A549 (cell line): Measurements from ENCODE around the gene VPS51.

Source experiments
- BHLHE40 ChIP-seq: IDR thresholded peaks from 2 replicates; pipeline ENCODE4 v1.6.1; 2012; ENCODE audit warnings: low read depth, low read length, inconsistent platforms
- JUNB ChIP-seq: fragments of >200 bp; sonication (Bioruptor Twin); formaldehyde crosslinking; IDR thresholded peaks from 2 replicates; pipeline ENCODE4 v1.6.1; 2016
- MYC ChIP-seq: IDR thresholded peaks from 2 replicates; pipeline ENCODE4 v1.6.1; 2012; ENCODE audit warnings: mild to moderate bottlenecking, inconsistent platforms, low read length, improper control_type of control experiment, borderline replicate concordance
- PHF8 ChIP-seq: fragments of 200-600 bp; sonication (generic); IDR thresholded peaks from 2 replicates; pipeline ENCODE4 v1.6.1; 2016; ENCODE audit warnings: low read depth, mild to moderate bottlenecking, antibody characterized with exemption, moderate library complexity, borderline replicate concordance
- POLR2A ChIP-seq: IDR thresholded peaks from 2 replicates; pipeline ENCODE4 v1.6.1; 2012; ENCODE audit warnings: mild to moderate bottlenecking, low read length
- RFX5 ChIP-seq: fragments of 450-650 bp; IDR thresholded peaks from 2 replicates; pipeline ENCODE4 v1.7.1; 2014; ENCODE audit warnings: antibody characterized with exemption, mild to moderate bottlenecking, moderate library complexity
- SMC3 ChIP-seq: fragments of >200 bp; sonication (Bioruptor Twin); formaldehyde crosslinking; IDR thresholded peaks from 3 replicates; pipeline ENCODE4 v1.6.1; 2018; ENCODE audit warnings: inconsistent platforms
- TF ChIP-seq, protein P1 (sequence below): fragments of >200 bp; sonication (Bioruptor Twin); formaldehyde crosslinking; IDR thresholded peaks from 3 replicates; pipeline ENCODE4 v1.5.1; 2016

DNA sequence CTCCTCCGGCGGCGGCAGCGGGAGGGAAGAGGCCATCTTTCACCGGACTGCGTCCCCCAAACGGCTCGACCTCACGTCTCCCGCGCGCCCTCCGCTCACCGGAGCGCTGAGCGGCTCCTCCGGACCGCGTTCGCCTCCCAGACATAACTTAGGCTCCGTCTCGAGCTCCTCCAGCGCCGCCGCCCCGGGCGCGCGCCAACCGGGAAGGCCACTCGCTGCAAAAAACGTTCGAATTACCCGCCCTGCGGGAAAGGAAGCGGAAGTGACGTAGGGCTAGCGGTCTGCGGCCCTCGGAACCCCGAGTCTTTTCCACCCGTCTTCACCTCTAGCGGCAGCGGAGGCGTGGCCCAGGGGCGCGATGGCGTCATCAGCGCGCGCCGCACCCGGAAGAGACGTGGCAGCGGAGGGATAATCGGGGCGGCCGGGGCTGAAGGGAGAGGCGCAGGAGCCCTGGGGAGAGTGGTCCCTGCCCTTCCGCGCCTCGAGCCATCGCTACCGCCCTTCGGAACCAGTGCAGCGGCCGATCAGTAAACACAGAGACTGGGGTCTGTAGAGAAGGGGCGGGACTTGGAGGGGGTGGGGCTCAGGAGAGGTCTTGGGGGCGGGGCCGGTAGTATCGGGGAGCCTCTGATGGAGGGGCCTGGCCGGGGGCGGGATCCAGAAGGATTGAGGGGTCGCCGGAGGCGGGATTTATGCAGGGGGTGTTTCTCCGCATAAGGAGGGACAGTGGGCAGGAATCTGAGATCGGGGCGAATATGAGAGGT, 12.0 kb upstream of the VPS51 start, which contains the start of the genes CDCA5 and ZFPL1:
- TF ChIP-seq, protein P1, sequence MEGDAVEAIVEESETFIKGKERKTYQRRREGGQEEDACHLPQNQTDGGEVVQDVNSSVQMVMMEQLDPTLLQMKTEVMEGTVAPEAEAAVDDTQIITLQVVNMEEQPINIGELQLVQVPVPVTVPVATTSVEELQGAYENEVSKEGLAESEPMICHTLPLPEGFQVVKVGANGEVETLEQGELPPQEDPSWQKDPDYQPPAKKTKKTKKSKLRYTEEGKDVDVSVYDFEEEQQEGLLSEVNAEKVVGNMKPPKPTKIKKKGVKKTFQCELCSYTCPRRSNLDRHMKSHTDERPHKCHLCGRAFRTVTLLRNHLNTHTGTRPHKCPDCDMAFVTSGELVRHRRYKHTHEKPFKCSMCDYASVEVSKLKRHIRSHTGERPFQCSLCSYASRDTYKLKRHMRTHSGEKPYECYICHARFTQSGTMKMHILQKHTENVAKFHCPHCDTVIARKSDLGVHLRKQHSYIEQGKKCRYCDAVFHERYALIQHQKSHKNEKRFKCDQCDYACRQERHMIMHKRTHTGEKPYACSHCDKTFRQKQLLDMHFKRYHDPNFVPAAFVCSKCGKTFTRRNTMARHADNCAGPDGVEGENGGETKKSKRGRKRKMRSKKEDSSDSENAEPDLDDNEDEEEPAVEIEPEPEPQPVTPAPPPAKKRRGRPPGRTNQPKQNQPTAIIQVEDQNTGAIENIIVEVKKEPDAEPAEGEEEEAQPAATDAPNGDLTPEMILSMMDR: no peak
- TF ChIP-seq POLR2A (peak; percentile 56; the same call in 1 of the 2 replicates), MYC (peak; percentile 62; the same call in 1 of the 2 replicates), PHF8 (peak; percentile 86), BHLHE40 (no peak), SMC3 (no peak), RFX5 (no peak), JUNB (no peak)
